HepG2 (cell line): ENCODE measurements around the gene WDR47. TPM values are rescaled to one million over a fixed set of nuclear protein-coding genes. Genes with fewer than 3 reads are reported as not detected.

ENCODE experiments used
- FOXA1 ChIP-seq, 2 experiments: fragments of 450-650 bp in 1 of 2; sonication (generic) in 1 of 2; formaldehyde crosslinking in 1 of 2; IDR thresholded peaks; 2 replicates each; pipeline versions ENCODE4 v1.4.0 to v1.6.1; 2016 to 2020; ENCODE audit warnings: missing genetic modification reagents in 1 of 2
- GABPB1 ChIP-seq: IDR thresholded peaks from 2 replicates; pipeline ENCODE4 v1.6.1; 2016; ENCODE audit warnings: mild to moderate bottlenecking, missing genetic modification reagents, moderate library complexity, missing compliant biosample characterization
- MAFK ChIP-seq, 2 experiments: IDR thresholded peaks in 1 of 2; conservative IDR thresholded peaks in 1 of 2; 2 replicates each; pipeline ENCODE4 v1.6.1; 2011; ENCODE audit warnings: improper control_type of control experiment in 2 of 2, low read length in 2 of 2
- RAD21 ChIP-seq: fragments of 450-650 bp; formaldehyde crosslinking; IDR thresholded peaks from 2 replicates; pipeline ENCODE4 v1.5.0; 2020; ENCODE audit warnings: mild to moderate bottlenecking
- SAP130 ChIP-seq: IDR thresholded peaks from 2 replicates; pipeline ENCODE4 v1.6.1; 2016; ENCODE audit warnings: low read depth
- SOX6 ChIP-seq, 2 experiments: fragments of 450-650 bp in 1 of 2; sonication (generic) in 1 of 2; formaldehyde crosslinking in 1 of 2; IDR thresholded peaks; 2 replicates each; pipeline versions ENCODE4 v1.4.0 to v1.6.1; 2017 to 2020; ENCODE audit warnings: antibody characterized with exemption in 1 of 2, mild to moderate bottlenecking in 1 of 2, missing genetic modification reagents in 1 of 2
- ZNF207 ChIP-seq: fragments of 450-650 bp; IDR thresholded peaks from 2 replicates; pipeline ENCODE4 v1.6.1; 2016; ENCODE audit warnings: antibody characterized with exemption, borderline replicate concordance
- ZNF652 ChIP-seq: IDR thresholded peaks from 2 replicates; pipeline ENCODE4 v1.6.1; 2016; ENCODE audit warnings: low read depth, borderline replicate concordance
- ZNF776 ChIP-seq: sonication (generic); formaldehyde crosslinking; IDR thresholded peaks from 2 replicates; pipeline ENCODE4 v1.4.0; 2020; ENCODE audit warnings: mild to moderate bottlenecking, missing genetic modification reagents
- ZSCAN9 ChIP-seq: IDR thresholded peaks from 2 replicates; pipeline ENCODE4 v1.6.1; 2016; ENCODE audit warnings: borderline replicate concordance
- polyA plus RNA-seq, 8 experiments: library from polyadenylated mRNA; depleted of rRNA in 3 of 8; stranded (reverse) in 7 of 8; unstranded in 1 of 8; fragments of >200 nt; fragmentation: Illumina TruSeq in 4 of 8; extraction: Trizol in 4 of 8; gene quantifications; 2 replicates each; pipeline versions ENCODE4 v1.2.1 to v1.2.3, GENCODE V29; 2011 to 2016; ENCODE audit warnings: low read depth in 4 of 8, missing spikeins in 1 of 8, mixed read lengths in 1 of 8; ENCODE audit not compliant: insufficient read depth in 1 of 8
- total RNA-seq, 5 experiments: library from RNA; depleted of rRNA; stranded (reverse); fragments of >200 nt; fragmentation: Illumina TruSeq; extraction: Trizol; gene quantifications; 2 replicates each; pipeline ENCODE4 v1.2.3, GENCODE V29; 2016; ENCODE audit warnings: low read depth in 1 of 5
- TF ChIP-seq, protein P1 (sequence below): sonication (generic); formaldehyde crosslinking; IDR thresholded peaks from 2 replicates; pipeline ENCODE4 v1.4.0; 2020; ENCODE audit warnings: mild to moderate bottlenecking, missing genetic modification reagents
- TF ChIP-seq, protein P2 (sequence below): sonication (generic); formaldehyde crosslinking; IDR thresholded peaks from 2 replicates; pipeline ENCODE4 v1.4.0; 2020; ENCODE audit warnings: low read depth, missing genetic modification reagents
- TF ChIP-seq, protein P3 (sequence below): sonication (generic); formaldehyde crosslinking; IDR thresholded peaks from 2 replicates; pipeline ENCODE4 v1.4.0; 2020; ENCODE audit warnings: mild to moderate bottlenecking, missing genetic modification reagents, borderline replicate concordance
- TF ChIP-seq, protein P4 (sequence below): sonication (generic); formaldehyde crosslinking; IDR thresholded peaks from 2 replicates; pipeline ENCODE4 v1.4.0; 2020; ENCODE audit warnings: missing genetic modification reagents

The WDR47 gene
- total and polyA plus RNA-seq, 2 of the 13 experiments (the other 11 are each of a cell fraction or from before 2014, with no cell fraction given), result 4.3 to 5.9 TPM

DNA sequence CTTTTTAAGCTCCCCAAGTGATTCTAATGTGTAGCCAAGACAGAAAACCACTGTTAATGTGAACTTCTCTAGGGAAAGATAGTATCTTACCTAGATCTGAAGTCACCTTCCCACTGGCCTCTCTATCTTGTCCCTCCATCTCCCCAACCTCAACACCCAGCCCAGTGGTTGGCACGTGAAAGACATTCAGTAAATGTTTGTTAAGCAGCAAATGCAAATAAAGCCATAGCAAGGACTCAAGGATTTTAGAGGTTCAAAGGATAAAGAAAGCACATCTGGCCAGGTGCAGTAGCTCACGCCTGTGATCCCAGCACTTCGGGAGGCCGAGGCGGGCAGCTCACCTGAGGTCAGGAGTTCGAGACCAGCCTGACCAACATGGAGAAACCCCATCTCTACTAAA, 88.5 kb downstream of the WDR47 start (continued):
- TF ChIP-seq, protein P1, sequence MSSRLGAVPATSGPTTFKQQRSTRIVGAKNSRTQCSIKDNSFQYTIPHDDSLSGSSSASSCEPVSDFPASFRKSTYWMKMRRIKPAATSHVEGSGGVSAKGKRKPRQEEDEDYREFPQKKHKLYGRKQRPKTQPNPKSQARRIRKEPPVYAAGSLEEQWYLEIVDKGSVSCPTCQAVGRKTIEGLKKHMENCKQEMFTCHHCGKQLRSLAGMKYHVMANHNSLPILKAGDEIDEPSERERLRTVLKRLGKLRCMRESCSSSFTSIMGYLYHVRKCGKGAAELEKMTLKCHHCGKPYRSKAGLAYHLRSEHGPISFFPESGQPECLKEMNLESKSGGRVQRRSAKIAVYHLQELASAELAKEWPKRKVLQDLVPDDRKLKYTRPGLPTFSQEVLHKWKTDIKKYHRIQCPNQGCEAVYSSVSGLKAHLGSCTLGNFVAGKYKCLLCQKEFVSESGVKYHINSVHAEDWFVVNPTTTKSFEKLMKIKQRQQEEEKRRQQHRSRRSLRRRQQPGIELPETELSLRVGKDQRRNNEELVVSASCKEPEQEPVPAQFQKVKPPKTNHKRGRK (CRISPR knock-in tag), result no peak
- no peak for TF ChIP-seq FOXA1 (IDR thresholded peaks at IDR 0.05)
- TF ChIP-seq FOXA1 (CRISPR knock-in tag; IDR thresholded peaks at IDR 0.05), result peak; percentile 42; the same call in 1 of the 2 replicates
- no peak for TF ChIP-seq GABPB1
- TF ChIP-seq MAFK (conservative IDR thresholded peaks at IDR 0.05 in 1 of 2, IDR thresholded peaks at IDR 0.05 in 1 of 2; ENCODE audit: low read length in 2 of 2), result no peak
- TF ChIP-seq ZSCAN9 (CRISPR knock-in tag), result no peak
- no peak for TF ChIP-seq SAP130 (CRISPR knock-in tag)
- TF ChIP-seq, protein P2, sequence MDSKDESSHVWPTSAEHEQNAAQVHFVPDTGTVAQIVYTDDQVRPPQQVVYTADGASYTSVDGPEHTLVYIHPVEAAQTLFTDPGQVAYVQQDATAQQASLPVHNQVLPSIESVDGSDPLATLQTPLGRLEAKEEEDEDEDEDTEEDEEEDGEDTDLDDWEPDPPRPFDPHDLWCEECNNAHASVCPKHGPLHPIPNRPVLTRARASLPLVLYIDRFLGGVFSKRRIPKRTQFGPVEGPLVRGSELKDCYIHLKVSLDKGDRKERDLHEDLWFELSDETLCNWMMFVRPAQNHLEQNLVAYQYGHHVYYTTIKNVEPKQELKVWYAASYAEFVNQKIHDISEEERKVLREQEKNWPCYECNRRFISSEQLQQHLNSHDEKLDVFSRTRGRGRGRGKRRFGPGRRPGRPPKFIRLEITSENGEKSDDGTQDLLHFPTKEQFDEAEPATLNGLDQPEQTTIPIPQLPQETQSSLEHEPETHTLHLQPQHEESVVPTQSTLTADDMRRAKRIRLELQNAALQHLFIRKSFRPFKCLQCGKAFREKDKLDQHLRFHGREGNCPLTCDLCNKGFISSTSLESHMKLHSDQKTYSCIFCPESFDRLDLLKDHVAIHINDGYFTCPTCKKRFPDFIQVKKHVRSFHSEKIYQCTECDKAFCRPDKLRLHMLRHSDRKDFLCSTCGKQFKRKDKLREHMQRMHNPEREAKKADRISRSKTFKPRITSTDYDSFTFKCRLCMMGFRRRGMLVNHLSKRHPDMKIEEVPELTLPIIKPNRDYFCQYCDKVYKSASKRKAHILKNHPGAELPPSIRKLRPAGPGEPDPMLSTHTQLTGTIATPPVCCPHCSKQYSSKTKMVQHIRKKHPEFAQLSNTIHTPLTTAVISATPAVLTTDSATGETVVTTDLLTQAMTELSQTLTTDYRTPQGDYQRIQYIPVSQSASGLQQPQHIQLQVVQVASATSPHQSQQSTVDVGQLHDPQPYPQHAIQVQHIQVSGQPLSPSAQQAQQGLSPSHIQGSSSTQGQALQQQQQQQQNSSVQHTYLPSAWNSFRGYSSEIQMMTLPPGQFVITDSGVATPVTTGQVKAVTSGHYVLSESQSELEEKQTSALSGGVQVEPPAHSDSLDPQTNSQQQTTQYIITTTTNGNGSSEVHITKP (CRISPR knock-in tag), result no peak
- TF ChIP-seq, protein P3, sequence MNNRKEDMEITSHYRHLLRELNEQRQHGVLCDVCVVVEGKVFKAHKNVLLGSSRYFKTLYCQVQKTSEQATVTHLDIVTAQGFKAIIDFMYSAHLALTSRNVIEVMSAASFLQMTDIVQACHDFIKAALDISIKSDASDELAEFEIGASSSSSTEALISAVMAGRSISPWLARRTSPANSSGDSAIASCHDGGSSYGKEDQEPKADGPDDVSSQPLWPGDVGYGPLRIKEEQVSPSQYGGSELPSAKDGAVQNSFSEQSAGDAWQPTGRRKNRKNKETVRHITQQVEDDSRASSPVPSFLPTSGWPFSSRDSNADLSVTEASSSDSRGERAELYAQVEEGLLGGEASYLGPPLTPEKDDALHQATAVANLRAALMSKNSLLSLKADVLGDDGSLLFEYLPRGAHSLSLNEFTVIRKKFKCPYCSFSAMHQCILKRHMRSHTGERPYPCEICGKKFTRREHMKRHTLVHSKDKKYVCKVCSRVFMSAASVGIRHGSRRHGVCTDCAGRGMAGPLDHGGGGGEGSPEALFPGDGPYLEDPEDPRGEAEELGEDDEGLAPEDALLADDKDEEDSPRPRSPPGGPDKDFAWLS (CRISPR knock-in tag), result no peak
- no peak for TF ChIP-seq ZNF207
- TF ChIP-seq SOX6 (IDR thresholded peaks at IDR 0.05), result no peak
- peak; percentile 28; the same call in 1 of the 2 replicates for TF ChIP-seq SOX6 (CRISPR knock-in tag; IDR thresholded peaks at IDR 0.05)
- TF ChIP-seq RAD21, result no peak
- TF ChIP-seq ZNF776 (CRISPR knock-in tag), result no peak
- TF ChIP-seq ZNF652 (CRISPR knock-in tag), result no peak
- TF ChIP-seq, protein P4, sequence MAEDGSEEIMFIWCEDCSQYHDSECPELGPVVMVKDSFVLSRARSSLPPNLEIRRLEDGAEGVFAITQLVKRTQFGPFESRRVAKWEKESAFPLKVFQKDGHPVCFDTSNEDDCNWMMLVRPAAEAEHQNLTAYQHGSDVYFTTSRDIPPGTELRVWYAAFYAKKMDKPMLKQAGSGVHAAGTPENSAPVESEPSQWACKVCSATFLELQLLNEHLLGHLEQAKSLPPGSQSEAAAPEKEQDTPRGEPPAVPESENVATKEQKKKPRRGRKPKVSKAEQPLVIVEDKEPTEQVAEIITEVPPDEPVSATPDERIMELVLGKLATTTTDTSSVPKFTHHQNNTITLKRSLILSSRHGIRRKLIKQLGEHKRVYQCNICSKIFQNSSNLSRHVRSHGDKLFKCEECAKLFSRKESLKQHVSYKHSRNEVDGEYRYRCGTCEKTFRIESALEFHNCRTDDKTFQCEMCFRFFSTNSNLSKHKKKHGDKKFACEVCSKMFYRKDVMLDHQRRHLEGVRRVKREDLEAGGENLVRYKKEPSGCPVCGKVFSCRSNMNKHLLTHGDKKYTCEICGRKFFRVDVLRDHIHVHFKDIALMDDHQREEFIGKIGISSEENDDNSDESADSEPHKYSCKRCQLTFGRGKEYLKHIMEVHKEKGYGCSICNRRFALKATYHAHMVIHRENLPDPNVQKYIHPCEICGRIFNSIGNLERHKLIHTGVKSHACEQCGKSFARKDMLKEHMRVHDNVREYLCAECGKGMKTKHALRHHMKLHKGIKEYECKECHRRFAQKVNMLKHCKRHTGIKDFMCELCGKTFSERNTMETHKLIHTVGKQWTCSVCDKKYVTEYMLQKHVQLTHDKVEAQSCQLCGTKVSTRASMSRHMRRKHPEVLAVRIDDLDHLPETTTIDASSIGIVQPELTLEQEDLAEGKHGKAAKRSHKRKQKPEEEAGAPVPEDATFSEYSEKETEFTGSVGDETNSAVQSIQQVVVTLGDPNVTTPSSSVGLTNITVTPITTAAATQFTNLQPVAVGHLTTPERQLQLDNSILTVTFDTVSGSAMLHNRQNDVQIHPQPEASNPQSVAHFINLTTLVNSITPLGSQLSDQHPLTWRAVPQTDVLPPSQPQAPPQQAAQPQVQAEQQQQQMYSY (CRISPR knock-in tag), result no peak
